Caco-2 (cell line): Measurements from ENCODE around the gene EFR3B. TPM values are rescaled to one million over a fixed set of nuclear protein-coding genes. Genes with fewer than 3 reads are reported as not detected.

Source experiments
- BruUV-seq: library from RNA; stranded (reverse); fragments of 400-500 nt; replicated peaks from 2 replicates; lab custom pipeline; 2021; lab: Mats Ljungman, UMichigan
- CTCF ChIA-PET: fragments of 300-600 bp; sonication (Branson Sonifier 250); formaldehyde crosslinking; loops from one replicate; lab custom pipeline; 2022; ENCODE audit warnings: antibody characterized with exemption; lab: Charles Lee
- POLR2A ChIA-PET: fragments of 300-600 bp; sonication (Branson Sonifier 250); formaldehyde crosslinking; loops from one replicate; lab custom pipeline; 2022; ENCODE audit warnings: antibody characterized with exemption; lab: Charles Lee
- DNase-seq, 2 experiments: peaks; one replicate each; pipeline versions ENCODE4 v3.0.0 to v3.0.0-alpha.2; 2020 to 2022
- H3K27me3 ChIP-seq: replicated peaks from 2 replicates; pipeline ENCODE4 v1.6.0; 2011; ENCODE audit warnings: low read length; ENCODE audit not compliant: control insufficient read depth, insufficient read depth
- H3K36me3 ChIP-seq: 2 replicates; pipeline ENCODE4 v1.5.1; 2011; ENCODE audit warnings: low read length; ENCODE audit not compliant: control insufficient read depth, insufficient read depth
- H3K4me1 ChIP-seq: fragments of 250-450 bp; sonication (Bioruptor Pico); 2 replicates; pipeline ENCODE4 v1.5.1; 2020; ENCODE audit warnings: mild to moderate bottlenecking
- H3K4me3 ChIP-seq: 2 replicates; pipeline ENCODE4 v1.5.1; 2011; ENCODE audit warnings: low read depth, mild to moderate bottlenecking, control low read depth, low read length
- H3K9me3 ChIP-seq: fragments of 250-450 bp; sonication (Bioruptor Pico); 2 replicates; pipeline ENCODE4 v1.5.1; 2020; ENCODE audit warnings: mild to moderate bottlenecking, moderate library complexity
- H3K27ac Mint-ChIP-seq: one replicate; pipeline ENCODE4 v1.8.0; 2022; ENCODE audit warnings: mixed read lengths; ENCODE audit not compliant: unreplicated experiment
- H3K27me3 Mint-ChIP-seq: one replicate; pipeline ENCODE4 v1.8.0; 2022; ENCODE audit warnings: mixed read lengths; ENCODE audit not compliant: insufficient read depth, unreplicated experiment
- H3K36me3 Mint-ChIP-seq: one replicate; pipeline ENCODE4 v1.8.0; 2022; ENCODE audit warnings: mild to moderate bottlenecking, mixed read lengths; ENCODE audit not compliant: insufficient read depth, unreplicated experiment
- H3K4me1 Mint-ChIP-seq: one replicate; pipeline ENCODE4 v1.8.0; 2022; ENCODE audit warnings: low read depth, mixed read lengths; ENCODE audit not compliant: unreplicated experiment
- H3K4me3 Mint-ChIP-seq: one replicate; pipeline ENCODE4 v1.8.0; 2022; ENCODE audit warnings: mild to moderate bottlenecking, moderate library complexity, mixed read lengths; ENCODE audit not compliant: unreplicated experiment
- H3K9me3 Mint-ChIP-seq: one replicate; pipeline ENCODE4 v1.8.0; 2022; ENCODE audit warnings: mixed read lengths; ENCODE audit not compliant: unreplicated experiment
- intact Hi-C: fragments of 100-400 bp; cut with micrococcal nuclease; formaldehyde crosslinking; loops from one replicate; pipeline ENCODE4 v1.10.0; 2022; ENCODE audit not compliant: unreplicated experiment
- total RNA-seq: library from RNA; stranded (reverse); gene quantifications from 2 replicates; pipeline ENCODE4 v1.2.3, GENCODE V29; 2022
- TF ChIP-seq, protein P1 (sequence below), 2 experiments: fragments of 200-600 bp in 1 of 2; IDR thresholded peaks; 1 replicate in 1 of 2; 2 replicates in 1 of 2; pipeline versions ENCODE4 v1.5.1 to v1.8.0; 2011 to 2022; ENCODE audit warnings: antibody characterized with exemption in 1 of 2, control low read depth in 1 of 2, inconsistent platforms in 1 of 2, low read depth in 1 of 2, low read length in 1 of 2, mild to moderate bottlenecking in 1 of 2, moderate library complexity in 1 of 2; ENCODE audit not compliant: insufficient read depth in 1 of 2, severe bottlenecking in 1 of 2, unreplicated experiment in 1 of 2

The EFR3B gene
- total RNA-seq, 1 experiment from 2014 or later, result 19.1 TPM

DNA sequence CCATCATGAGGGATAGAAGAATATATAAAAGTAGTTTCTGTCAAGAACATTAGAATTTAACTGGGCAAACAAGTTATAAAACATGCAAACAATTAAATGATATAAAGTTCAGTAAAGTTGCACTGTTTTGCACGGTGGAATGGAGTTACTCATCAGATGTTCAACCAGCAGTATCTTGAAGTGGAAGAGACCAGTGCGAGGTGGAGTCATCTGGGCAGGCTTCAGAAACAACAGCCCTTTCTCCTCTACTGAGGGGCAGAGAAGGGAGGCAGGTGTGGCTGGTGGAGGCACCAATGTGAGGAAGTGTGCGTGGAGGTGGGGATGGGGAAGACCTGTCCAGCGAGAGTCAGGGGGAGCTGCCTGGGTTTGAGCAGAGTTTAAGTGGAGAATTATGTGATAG lies 7.5 kb downstream of the EFR3B start:
- H3K27ac Mint-ChIP-seq, result no peak overlapping the region
- ChIA-PET CTCF (interaction anchor here (0.7 kb wide), 1 partner anchor 138 kb away, joined by 5 read pairs; no protein-coding TSS in a partner anchor), POLR2A (no interaction called here)
- no peak for DNase-seq
- TF ChIP-seq, protein P1, sequence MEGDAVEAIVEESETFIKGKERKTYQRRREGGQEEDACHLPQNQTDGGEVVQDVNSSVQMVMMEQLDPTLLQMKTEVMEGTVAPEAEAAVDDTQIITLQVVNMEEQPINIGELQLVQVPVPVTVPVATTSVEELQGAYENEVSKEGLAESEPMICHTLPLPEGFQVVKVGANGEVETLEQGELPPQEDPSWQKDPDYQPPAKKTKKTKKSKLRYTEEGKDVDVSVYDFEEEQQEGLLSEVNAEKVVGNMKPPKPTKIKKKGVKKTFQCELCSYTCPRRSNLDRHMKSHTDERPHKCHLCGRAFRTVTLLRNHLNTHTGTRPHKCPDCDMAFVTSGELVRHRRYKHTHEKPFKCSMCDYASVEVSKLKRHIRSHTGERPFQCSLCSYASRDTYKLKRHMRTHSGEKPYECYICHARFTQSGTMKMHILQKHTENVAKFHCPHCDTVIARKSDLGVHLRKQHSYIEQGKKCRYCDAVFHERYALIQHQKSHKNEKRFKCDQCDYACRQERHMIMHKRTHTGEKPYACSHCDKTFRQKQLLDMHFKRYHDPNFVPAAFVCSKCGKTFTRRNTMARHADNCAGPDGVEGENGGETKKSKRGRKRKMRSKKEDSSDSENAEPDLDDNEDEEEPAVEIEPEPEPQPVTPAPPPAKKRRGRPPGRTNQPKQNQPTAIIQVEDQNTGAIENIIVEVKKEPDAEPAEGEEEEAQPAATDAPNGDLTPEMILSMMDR (IDR thresholded peaks at IDR 0.05; ENCODE audit: insufficient read depth in 1 of 2, low read depth in 1 of 2, low read length in 1 of 2, severe bottlenecking in 1 of 2, unreplicated experiment in 1 of 2), result no peak
- intact Hi-C loops, result loop anchor here (10.0 kb wide), 1 partner anchor 145 kb away; no protein-coding TSS in a partner anchor
- peaks cover 5% of the 10 kb centered on the region for H3K36me3 Mint-ChIP-seq
- peaks cover 18% of the 10 kb centered on the region for H3K4me1 Mint-ChIP-seq
- Histone ChIP-seq H3K36me3 (no peaks in the 10 kb centered on the region), H3K9me3 (no peaks in the 10 kb centered on the region), H3K4me3 (no peak overlapping the region), H3K4me1 (peaks cover 2% of the 10 kb centered on the region), H3K27me3 (no peaks in the 10 kb centered on the region)
- H3K27me3 Mint-ChIP-seq, result no peaks in the 10 kb centered on the region
- no TSS peak for BruUV-seq
- no peak overlapping the region for H3K4me3 Mint-ChIP-seq
- no peaks in the 10 kb centered on the region for H3K9me3 Mint-ChIP-seq

DNA sequence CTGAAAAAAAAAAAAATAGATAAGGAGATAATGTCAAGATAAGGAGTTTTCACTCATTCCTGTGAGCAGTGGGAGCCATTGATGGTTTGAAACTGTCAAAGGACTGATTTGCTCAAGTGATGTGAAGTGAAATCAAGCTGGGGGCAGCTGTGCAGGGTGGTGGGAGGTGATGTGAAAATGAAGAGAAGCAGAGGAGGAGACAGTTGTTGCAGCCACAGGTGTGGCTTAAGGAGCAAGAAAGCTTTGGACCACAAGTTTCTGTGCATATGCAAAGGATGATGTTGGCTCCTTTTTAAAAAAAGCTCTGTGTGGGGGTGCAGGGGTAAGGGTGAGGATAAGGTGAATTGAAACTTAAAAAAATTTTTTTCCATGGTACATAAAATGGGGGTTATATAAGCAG lies 8.3 kb downstream of the EFR3B start:
- Mint-ChIP-seq H3K4me1 (peaks cover 12% of the 10 kb centered on the region), H3K27ac (no peak overlapping the region), H3K9me3 (no peaks in the 10 kb centered on the region), H3K4me3 (no peak overlapping the region), H3K36me3 (peaks cover 5% of the 10 kb centered on the region), H3K27me3 (no peaks in the 10 kb centered on the region)
- DNase-seq, result no peak
- Histone ChIP-seq H3K36me3 (no peaks in the 10 kb centered on the region), H3K9me3 (no peaks in the 10 kb centered on the region), H3K4me1 (peaks cover 7% of the 10 kb centered on the region), H3K4me3 (no peak overlapping the region), H3K27me3 (no peaks in the 10 kb centered on the region)
- TF ChIP-seq, protein P1 (IDR thresholded peaks at IDR 0.05; ENCODE audit: insufficient read depth in 1 of 2, low read depth in 1 of 2, low read length in 1 of 2, severe bottlenecking in 1 of 2, unreplicated experiment in 1 of 2), result no peak
- ChIA-PET CTCF (interaction anchor here (0.6 kb wide), 1 partner anchor 14 kb away, joined by 3 read pairs; no protein-coding TSS in a partner anchor), POLR2A (interaction anchor here (0.7 kb wide), 1 partner anchor 67 kb away, joined by 5 read pairs; no protein-coding TSS in a partner anchor)
- intact Hi-C loops, result no loop called here
- no TSS peak for BruUV-seq

DNA sequence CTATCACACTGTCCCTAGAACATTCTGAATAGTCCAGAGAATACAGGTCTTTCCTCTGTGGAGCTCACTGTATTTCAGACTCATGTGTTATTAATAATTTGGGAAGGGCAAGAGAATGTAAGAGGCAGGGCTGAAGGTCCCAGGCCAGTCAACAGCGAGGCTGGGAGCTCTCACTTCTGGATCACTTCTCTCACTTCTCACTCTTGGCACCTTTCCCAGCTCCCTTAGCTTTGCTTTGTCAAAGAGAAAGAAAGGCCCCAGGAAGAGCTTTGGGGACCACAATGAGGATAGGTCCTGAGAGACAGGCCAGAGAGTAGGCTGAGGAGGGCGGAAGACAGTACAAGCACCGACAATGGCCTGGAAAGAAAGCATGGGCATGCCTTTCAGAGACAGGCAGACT lies 11.2 kb downstream of the EFR3B start:
- intact Hi-C loops, result no loop called here
- no TSS peak for BruUV-seq
- TF ChIP-seq, protein P1 (IDR thresholded peaks at IDR 0.05; ENCODE audit: insufficient read depth in 1 of 2, low read depth in 1 of 2, low read length in 1 of 2, severe bottlenecking in 1 of 2, unreplicated experiment in 1 of 2), result no peak
- ChIA-PET CTCF (interaction anchor here (0.7 to 0.9 kb wide), 3 partner anchors 9 to 39 kb away, joined by 3 to 4 read pairs (median 3); no protein-coding TSS in a partner anchor), POLR2A (no interaction called here)
- no peak overlapping the region for H3K4me3 Mint-ChIP-seq
- Histone ChIP-seq H3K4me1 (peaks cover 25% of the 10 kb centered on the region), H3K27me3 (no peaks in the 10 kb centered on the region), H3K36me3 (no peaks in the 10 kb centered on the region), H3K9me3 (no peaks in the 10 kb centered on the region), H3K4me3 (no peak overlapping the region)
- H3K27ac Mint-ChIP-seq, result no peak overlapping the region
- DNase-seq, result no peak
- H3K36me3 Mint-ChIP-seq, result peaks cover 5% of the 10 kb centered on the region
- no peaks in the 10 kb centered on the region for H3K9me3 Mint-ChIP-seq
- H3K27me3 Mint-ChIP-seq, result no peaks in the 10 kb centered on the region
- H3K4me1 Mint-ChIP-seq, result peaks cover 29% of the 10 kb centered on the region
